ENCODE data around the gene PDK2. TPM values are rescaled to one million over a fixed set of nuclear protein-coding genes. Genes with fewer than 3 reads are reported as not detected.

Gene PDK2
- total RNA-seq, 1 experiment from 2014 or later = 13.7 TPM

GRCh38 chr17:50149417-50150353 is 54.5 kb downstream of the PDK2 start:
- no peak for DNase-seq (ENCODE audit: low spot score)

GRCh38 chr17:50150354-50151040 is 55.3 kb downstream of the PDK2 start, which contains the start of gene PPP1R9B:
TSS of gene PPP1R9B (minus strand) at chr17:50150677. CDS start at chr17:50150513, 164 bp downstream.
- no peak for DNase-seq (ENCODE audit: low spot score)

GRCh38 chr17:50151041-50151936 is 56.1 kb downstream of the PDK2 start:
- DNase-seq (ENCODE audit: low spot score) = peak; percentile 85

- peak; percentile 96 for DNase-seq (ENCODE audit: low spot score)
These were observed 56.9 kb downstream of the PDK2 start for GRCh38 chr17:50151937-50152547.

- DNase-seq (ENCODE audit: low spot score) = no peak
These were observed 57.6 kb downstream of the PDK2 start for GRCh38 chr17:50152736-50153135.

- DNase-seq (ENCODE audit: low spot score) = no peak
These were observed 58.8 kb downstream of the PDK2 start for GRCh38 chr17:50153650-50154575.

- no peak for DNase-seq (ENCODE audit: low spot score)
These were observed 59.5 kb downstream of the PDK2 start for GRCh38 chr17:50154604-50155003.

- DNase-seq (ENCODE audit: low spot score) = no peak
These were observed 60.1 kb downstream of the PDK2 start for GRCh38 chr17:50155115-50155819.

- no peak for DNase-seq (ENCODE audit: low spot score)
These were observed 62.7 kb downstream of the PDK2 start for GRCh38 chr17:50157891-50158290.

- peak; percentile 78 for DNase-seq (ENCODE audit: low spot score)
These were observed 66.1 kb downstream of the PDK2 start for GRCh38 chr17:50161023-50161910.

Other genes with a start within 250 kb of the PDK2 start
- gene TAC4, start 247.3 kb upstream of the PDK2 start, total RNA-seq (2014; rRNA removed; shearing (Covaris generic)) = not detected in 2 replicates
- 1.7 and 2.5 TPM in 2 replicates for gene DLX4, start 126.2 kb upstream of the PDK2 start, total RNA-seq (2014; rRNA removed; shearing (Covaris generic))
- gene DLX3, start 100.1 kb upstream of the PDK2 start, total RNA-seq (2014; rRNA removed; shearing (Covaris generic)) = not detected in 2 replicates
- 839 and 951 TPM in 2 replicates for gene ITGA3, start 39.2 kb upstream of the PDK2 start, total RNA-seq (2014; rRNA removed; shearing (Covaris generic))
- 0.50 and 0.62 TPM in 2 replicates for gene SAMD14, start 34.8 kb downstream of the PDK2 start, total RNA-seq (2014; rRNA removed; shearing (Covaris generic))
- gene PPP1R9B, start 55.3 kb downstream of the PDK2 start, total RNA-seq (2014; rRNA removed; shearing (Covaris generic)) = 19.1 and 35.5 TPM in 2 replicates
- 0.22 and 9.3 TPM in 2 replicates for gene SGCA, start 70.7 kb downstream of the PDK2 start, total RNA-seq (2014; rRNA removed; shearing (Covaris generic))
- 6.2 and 15.7 TPM in 2 replicates for gene COL1A1, start 106.3 kb downstream of the PDK2 start, total RNA-seq (2014; rRNA removed; shearing (Covaris generic))
- 5.2 and 6.6 TPM in 2 replicates for gene TMEM92, start 179.1 kb downstream of the PDK2 start, total RNA-seq (2014; rRNA removed; shearing (Covaris generic))

Measured in A172 (cell line).